RWPE1 (cell line): ENCODE results near the gene SGF29.

Experiments
- CTCF ChIA-PET: fragments of 350-600 bp; sonication (Branson Sonifier 250); formaldehyde crosslinking; extraction: SDS; loops from one replicate; lab custom pipeline; 2021; lab: Yijun Ruan, JAX
- POLR2A ChIA-PET: fragments of 400-600 bp; formaldehyde crosslinking; extraction: SDS; loops from one replicate; lab custom pipeline; 2020; ENCODE audit warnings: antibody characterized with exemption; ENCODE audit not compliant: low non-redundant PET; lab: Yijun Ruan, JAX
- DNase-seq: peaks from one replicate; pipeline ENCODE4 v3.0.0; 2012; ENCODE audit warnings: low spot score
- H3K27ac ChIP-seq: fragments of 450-650 bp; 2 replicates; pipeline ENCODE4 v1.5.1; 2017
- TF ChIP-seq, protein P1 (sequence below): fragments of 450-650 bp; conservative IDR thresholded peaks from 2 replicates; pipeline ENCODE4 v1.5.1; 2017; ENCODE audit warnings: low read depth, mild to moderate bottlenecking

SGF29 gene

GRCh38 chr16:28572696-28573510 lies 19.2 kb downstream of the SGF29 start:
- H3K27ac ChIP-seq: no peak overlapping the region
- DNase-seq: no peak
- POLR2A ChIA-PET: no interaction called here
- TF ChIP-seq, protein P1, sequence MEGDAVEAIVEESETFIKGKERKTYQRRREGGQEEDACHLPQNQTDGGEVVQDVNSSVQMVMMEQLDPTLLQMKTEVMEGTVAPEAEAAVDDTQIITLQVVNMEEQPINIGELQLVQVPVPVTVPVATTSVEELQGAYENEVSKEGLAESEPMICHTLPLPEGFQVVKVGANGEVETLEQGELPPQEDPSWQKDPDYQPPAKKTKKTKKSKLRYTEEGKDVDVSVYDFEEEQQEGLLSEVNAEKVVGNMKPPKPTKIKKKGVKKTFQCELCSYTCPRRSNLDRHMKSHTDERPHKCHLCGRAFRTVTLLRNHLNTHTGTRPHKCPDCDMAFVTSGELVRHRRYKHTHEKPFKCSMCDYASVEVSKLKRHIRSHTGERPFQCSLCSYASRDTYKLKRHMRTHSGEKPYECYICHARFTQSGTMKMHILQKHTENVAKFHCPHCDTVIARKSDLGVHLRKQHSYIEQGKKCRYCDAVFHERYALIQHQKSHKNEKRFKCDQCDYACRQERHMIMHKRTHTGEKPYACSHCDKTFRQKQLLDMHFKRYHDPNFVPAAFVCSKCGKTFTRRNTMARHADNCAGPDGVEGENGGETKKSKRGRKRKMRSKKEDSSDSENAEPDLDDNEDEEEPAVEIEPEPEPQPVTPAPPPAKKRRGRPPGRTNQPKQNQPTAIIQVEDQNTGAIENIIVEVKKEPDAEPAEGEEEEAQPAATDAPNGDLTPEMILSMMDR: no peak
- CTCF ChIA-PET: interaction anchor here (0.6 to 0.7 kb wide), 2 partner anchors 19 to 42 kb away, joined by 3 read pairs; no protein-coding TSS in a partner anchor

DNA sequence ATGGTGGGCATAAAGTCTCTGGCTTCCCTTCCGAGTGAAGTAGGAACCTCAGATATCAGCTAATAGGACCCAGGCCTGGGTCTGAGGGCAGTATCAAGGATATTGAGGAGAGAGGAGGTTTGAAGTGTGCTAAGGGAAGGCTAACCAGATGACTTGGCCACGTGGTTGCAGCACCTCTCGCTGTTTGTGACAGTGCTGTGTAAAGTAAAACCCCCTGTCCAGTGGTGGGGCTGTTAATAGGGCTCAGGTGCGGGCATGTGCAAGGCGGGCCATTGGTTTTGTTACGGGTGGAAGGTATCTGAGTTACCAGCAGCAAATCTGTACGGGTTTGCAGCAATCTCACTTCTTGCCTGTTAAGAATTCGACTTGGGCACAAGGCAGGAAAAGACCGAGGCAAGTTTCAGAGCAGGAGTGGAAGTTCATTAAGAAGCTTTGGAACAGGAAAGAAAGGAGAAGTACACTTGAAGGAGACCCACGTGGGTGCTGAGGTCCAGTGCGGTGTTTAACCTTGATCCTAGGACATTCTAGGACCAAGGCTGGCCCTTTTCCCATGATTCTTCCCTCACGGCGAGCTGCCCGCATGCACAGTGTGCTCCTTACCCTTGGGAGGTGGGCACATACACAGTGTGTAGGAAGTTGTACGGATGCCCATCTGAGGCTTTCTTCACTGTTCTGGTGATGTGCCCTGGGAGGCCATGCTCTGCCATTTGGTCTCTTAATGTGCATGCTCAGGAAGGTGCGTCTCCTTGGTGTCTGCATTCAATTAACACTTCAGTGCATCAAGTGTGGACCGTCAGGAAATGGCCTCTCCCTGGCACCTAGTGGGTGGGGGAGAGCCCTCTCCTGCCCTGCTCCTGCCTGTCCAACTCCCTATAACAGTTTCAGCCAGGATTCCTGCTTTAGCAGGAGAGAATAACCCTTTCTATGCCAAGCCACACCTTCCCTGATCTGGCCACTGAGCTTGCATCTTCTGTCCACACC lies 20.3 kb downstream of the SGF29 start:
- POLR2A ChIA-PET: no interaction called here
- no peak overlapping the region for H3K27ac ChIP-seq
- DNase-seq: no peak
- CTCF ChIA-PET: no interaction called here
- TF ChIP-seq, protein P1: no peak

DNA sequence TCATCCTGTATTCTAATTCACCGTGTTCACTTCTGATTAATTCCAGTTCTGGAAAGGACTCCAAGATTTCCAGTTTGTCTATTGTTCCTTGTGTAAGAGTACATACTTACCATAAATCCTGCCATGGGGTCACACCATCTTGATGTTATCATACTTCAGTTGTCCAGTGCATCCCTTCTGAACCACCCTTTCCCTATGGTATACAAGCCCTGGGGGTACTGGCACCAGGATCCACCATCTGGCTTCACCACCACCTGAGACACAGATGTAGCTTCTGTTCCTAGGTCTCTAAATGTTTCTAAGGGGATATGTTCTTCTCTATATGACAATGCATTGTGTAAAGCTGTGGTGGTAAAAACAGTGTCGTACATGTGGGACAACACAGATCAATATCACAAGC lies 21.2 kb downstream of the SGF29 start:
- ChIA-PET CTCF (interaction anchor here (0.6 to 0.7 kb wide), 2 partner anchors 18 to 300 kb away, joined by 3 read pairs; no protein-coding TSS in a partner anchor), POLR2A (no interaction called here)
- H3K27ac ChIP-seq: no peak overlapping the region
- DNase-seq: no peak
- TF ChIP-seq, protein P1: no peak

- TF ChIP-seq, protein P1: no peak
- POLR2A ChIA-PET: no interaction called here
- CTCF ChIA-PET: interaction anchor here (0.6 to 0.7 kb wide), 3 partner anchors 19 to 1885 kb away, joined by 3 to 4 read pairs (median 3); no protein-coding TSS in a partner anchor
Measured at GRCh38 chr16:28575446-28576109, 21.9 kb downstream of the SGF29 start.

DNA sequence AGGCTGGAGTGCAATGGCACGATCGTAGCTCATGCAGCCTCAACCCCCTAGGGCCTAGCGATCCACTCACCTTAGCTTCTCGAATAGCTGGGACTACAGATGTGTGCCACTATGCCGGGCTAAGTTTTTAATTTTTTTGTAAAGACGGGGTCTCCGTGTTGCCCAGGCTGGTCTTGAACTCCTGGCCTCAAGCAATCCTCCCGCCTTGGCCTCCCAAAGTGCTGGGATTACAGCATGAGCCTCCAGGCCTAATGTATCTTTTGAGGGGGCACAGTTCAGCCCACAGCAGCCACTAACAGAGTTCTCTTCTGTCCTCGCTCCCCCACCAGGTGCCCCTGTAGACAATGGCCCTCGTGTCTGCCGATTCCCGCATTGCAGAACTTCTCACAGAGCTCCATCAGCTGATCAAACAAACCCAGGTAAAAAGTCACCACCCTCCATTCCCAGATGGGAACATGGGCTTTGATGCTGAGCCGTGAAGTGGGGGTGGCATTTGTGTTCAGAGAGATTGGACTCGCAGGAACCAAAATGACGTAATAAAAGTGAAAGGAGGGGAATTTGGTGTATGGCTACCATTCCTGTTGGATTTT lies 27.1 kb downstream of the SGF29 start:
- TF ChIP-seq, protein P1: no peak
- ChIA-PET CTCF (no interaction called here), POLR2A (no interaction called here)
- DNase-seq: no peak
- H3K27ac ChIP-seq: no peak overlapping the region

More at GRCh38 chr16:28575446-28576109, 21.9 kb downstream of the SGF29 start:
- no peak overlapping the region for H3K27ac ChIP-seq
- no peak for DNase-seq
